ENCODE results near the gene SRPRB. TPM values are rescaled to one million over a fixed set of nuclear protein-coding genes. Genes with fewer than 3 reads are reported as not detected.

SRPRB gene
- polyA plus RNA-seq, 1 of the 3 experiments (the other 2 are of a cell fraction): 54.3 TPM

DNA sequence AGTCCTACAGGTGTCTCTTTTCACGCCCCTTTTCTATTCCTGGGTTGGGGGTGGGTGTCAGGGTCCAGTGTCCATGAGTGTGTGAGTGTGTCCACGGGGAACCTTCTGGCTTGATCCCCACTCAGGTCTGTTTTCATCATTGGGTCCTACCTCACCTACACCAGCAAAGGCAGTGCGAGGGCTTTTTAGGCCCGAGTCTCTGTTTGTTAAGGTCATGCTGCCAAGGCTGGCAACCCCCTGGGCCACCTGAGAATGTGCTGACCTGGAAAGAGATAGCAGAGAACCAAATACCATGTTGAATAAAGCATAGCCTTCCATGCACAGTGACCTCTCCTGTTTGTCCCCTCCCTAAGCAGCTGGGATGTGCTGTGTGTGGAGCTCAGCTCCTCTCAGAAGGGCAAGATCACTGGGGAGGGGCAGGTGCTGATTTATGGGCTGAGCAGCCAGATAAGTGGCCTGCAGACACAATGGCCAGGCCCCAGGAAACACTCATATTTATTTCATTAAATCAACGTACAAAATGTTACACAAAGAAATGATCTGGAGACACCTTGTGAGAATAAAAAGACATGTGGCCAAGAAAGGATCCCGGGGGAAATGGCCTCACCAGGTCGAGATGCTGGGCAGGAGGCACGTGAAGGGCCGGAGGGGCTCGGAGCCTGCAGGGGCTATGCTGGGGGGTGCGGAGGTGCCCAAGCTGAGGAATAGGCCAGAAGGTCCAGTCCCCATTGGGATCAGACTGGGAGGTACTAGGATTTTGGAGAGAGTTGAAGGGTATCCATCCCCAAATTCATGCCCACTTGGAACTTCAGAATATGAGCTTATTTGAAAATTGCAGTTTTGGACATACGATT is 54.0 kb downstream of the SRPRB start:
- H3K36me3 ChIP-seq (replicated peaks in 1 of 2; ENCODE audit: control insufficient read depth in 1 of 2, insufficient read depth in 2 of 2, low read length in 1 of 2): no peaks in the 10 kb centered on the region
- H3K4me3 ChIP-seq (ENCODE audit: low read depth in 2 of 2, low read length in 1 of 2): no peak overlapping the region
- no peak for DNase-seq
- no peak overlapping the region for H2AFZ ChIP-seq (ENCODE audit: low read depth)
- no peak overlapping the region for H3K9ac ChIP-seq
- TF ChIP-seq, protein P1, sequence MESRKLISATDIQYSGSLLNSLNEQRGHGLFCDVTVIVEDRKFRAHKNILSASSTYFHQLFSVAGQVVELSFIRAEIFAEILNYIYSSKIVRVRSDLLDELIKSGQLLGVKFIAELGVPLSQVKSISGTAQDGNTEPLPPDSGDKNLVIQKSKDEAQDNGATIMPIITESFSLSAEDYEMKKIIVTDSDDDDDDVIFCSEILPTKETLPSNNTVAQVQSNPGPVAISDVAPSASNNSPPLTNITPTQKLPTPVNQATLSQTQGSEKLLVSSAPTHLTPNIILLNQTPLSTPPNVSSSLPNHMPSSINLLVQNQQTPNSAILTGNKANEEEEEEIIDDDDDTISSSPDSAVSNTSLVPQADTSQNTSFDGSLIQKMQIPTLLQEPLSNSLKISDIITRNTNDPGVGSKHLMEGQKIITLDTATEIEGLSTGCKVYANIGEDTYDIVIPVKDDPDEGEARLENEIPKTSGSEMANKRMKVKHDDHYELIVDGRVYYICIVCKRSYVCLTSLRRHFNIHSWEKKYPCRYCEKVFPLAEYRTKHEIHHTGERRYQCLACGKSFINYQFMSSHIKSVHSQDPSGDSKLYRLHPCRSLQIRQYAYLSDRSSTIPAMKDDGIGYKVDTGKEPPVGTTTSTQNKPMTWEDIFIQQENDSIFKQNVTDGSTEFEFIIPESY (IDR thresholded peaks at IDR 0.05; ENCODE audit: borderline replicate concordance, low read depth): no peak
- TF ChIP-seq NRF1 (IDR thresholded peaks at IDR 0.05; ENCODE audit: low read depth, low read length) (no peak), RFX5 (IDR thresholded peaks at IDR 0.05; ENCODE audit: low read length) (no peak), RCOR1 (IDR thresholded peaks at IDR 0.05; ENCODE audit: low read length) (no peak), IRF3 (IDR thresholded peaks at IDR 0.05; ENCODE audit: low read depth, low read length) (no peak)
- H3K79me2 ChIP-seq (ENCODE audit: insufficient read depth): no peaks in the 10 kb centered on the region
- no peak overlapping the region for H3K27ac ChIP-seq (ENCODE audit: low read depth in 2 of 2, low read length in 1 of 2)
- H3K27me3 ChIP-seq (ENCODE audit: insufficient read depth): no peaks in the 10 kb centered on the region
- no peaks in the 10 kb centered on the region for H3F3A ChIP-seq (replicated peaks; ENCODE audit: insufficient read depth)
- no peaks in the 10 kb centered on the region for H4K20me1 ChIP-seq (ENCODE audit: insufficient read depth)
- H3K4me2 ChIP-seq: no peak overlapping the region
- H3K9me2 ChIP-seq: no peaks in the 10 kb centered on the region
- H3K9me3 ChIP-seq: no peaks in the 10 kb centered on the region
- ChIA-PET CTCF (interaction anchor here (1.0 kb wide), 1 partner anchor 353 kb away, joined by 3 read pairs; no protein-coding TSS in a partner anchor), POLR2A (no interaction called here)
- peaks cover 0 to 4% of the 10 kb centered on the region in 2 experiments; a peak in 1 of 4 replicates for H3K4me1 ChIP-seq (ENCODE audit: control insufficient read depth in 1 of 2, insufficient read depth in 2 of 2, low read depth in 1 of 2, low read length in 1 of 2)
- WGBS (ENCODE audit: low lambda C conversion rate): 74% methylated on average over 12 of the region's 12 CpGs

DNA sequence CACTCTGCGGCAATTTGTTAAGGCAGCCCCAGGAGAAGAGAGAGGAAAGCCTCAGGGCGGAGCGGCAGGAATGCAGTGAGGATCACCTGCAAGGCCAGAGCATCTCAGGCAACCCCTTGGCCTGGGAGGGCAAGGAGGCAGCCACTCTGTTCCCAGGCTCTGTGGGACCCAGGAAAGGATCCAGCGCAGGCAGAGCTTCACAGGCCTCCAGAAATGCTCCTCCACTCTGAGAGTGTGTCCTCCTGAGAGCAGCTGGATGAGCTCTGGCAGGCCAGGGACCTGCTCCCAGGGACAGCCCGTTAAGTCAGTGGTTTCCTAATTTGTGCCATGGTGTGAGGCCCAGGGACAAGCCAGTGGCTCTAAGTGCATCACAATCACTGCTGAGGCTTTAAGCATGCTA is 54.9 kb downstream of the SRPRB start:
- 83% methylated on average over 4 of the region's 5 CpGs for WGBS (ENCODE audit: low lambda C conversion rate)
- H3K36me3 ChIP-seq (replicated peaks in 1 of 2; ENCODE audit: control insufficient read depth in 1 of 2, insufficient read depth in 2 of 2, low read length in 1 of 2): no peaks in the 10 kb centered on the region
- CTCF ChIA-PET: no interaction called here
- H3K9me3 ChIP-seq: no peaks in the 10 kb centered on the region
- no peak overlapping the region for H3K9ac ChIP-seq
- no peak overlapping the region for H3K27ac ChIP-seq (ENCODE audit: low read depth in 2 of 2, low read length in 1 of 2)
- H3K27me3 ChIP-seq (ENCODE audit: insufficient read depth): no peaks in the 10 kb centered on the region
- no peak overlapping the region for H2AFZ ChIP-seq (ENCODE audit: low read depth)
- H3K79me2 ChIP-seq (ENCODE audit: insufficient read depth): no peaks in the 10 kb centered on the region
- TF ChIP-seq REST (IDR thresholded peaks at IDR 0.05; ENCODE audit: low read depth, low read length) (no peak), TCF12 (IDR thresholded peaks at IDR 0.05) (no peak), RCOR1 (IDR thresholded peaks at IDR 0.05; ENCODE audit: low read length) (no peak), TEAD4 (IDR thresholded peaks at IDR 0.05; ENCODE audit: borderline replicate concordance, insufficient read depth) (no peak), YY1 (IDR thresholded peaks at IDR 0.05; ENCODE audit: low read depth) (no peak), GABPA (IDR thresholded peaks at IDR 0.05; ENCODE audit: low read depth) (no peak)
- DNase-seq: no peak
- no peaks in the 10 kb centered on the region for H4K20me1 ChIP-seq (ENCODE audit: insufficient read depth)
- peaks cover 0 to 6% of the 10 kb centered on the region in 2 experiments; a peak in 1 of 4 replicates for H3K4me1 ChIP-seq (ENCODE audit: control insufficient read depth in 1 of 2, insufficient read depth in 2 of 2, low read depth in 1 of 2, low read length in 1 of 2)
- no peak overlapping the region for H3K4me2 ChIP-seq
- no peaks in the 10 kb centered on the region for H3K9me2 ChIP-seq
- no peak overlapping the region for H3K4me3 ChIP-seq (ENCODE audit: low read depth in 2 of 2, low read length in 1 of 2)
- POLR2A ChIA-PET: no interaction called here
- H3F3A ChIP-seq (replicated peaks; ENCODE audit: insufficient read depth): no peaks in the 10 kb centered on the region

Data from SK-N-SH (cell line).